Neural progenitor cell (in vitro differentiated cells): ENCODE results near the gene SBF1.

ENCODE experiments used
- CTCF ChIP-seq: fragments of 200-600 bp; sonication (generic); IDR thresholded peaks from 2 replicates; pipeline ENCODE4 v1.5.1; 2017; ENCODE audit warnings: antibody characterized with exemption, mild to moderate bottlenecking
- EZH2 ChIP-seq: fragments of 200-600 bp; sonication (generic); IDR thresholded peaks from 2 replicates; pipeline ENCODE4 v1.6.1; 2017; ENCODE audit warnings: antibody characterized with exemption, mild to moderate bottlenecking, moderate library complexity
- EZH2phosphoT487 ChIP-seq: fragments of 200-600 bp; sonication (generic); IDR thresholded peaks from 2 replicates; pipeline ENCODE4 v1.6.1; 2017; ENCODE audit warnings: antibody characterized with exemption

GRCh38 chr22:50400406-50400805, 74.4 kb downstream of the SBF1 start:
- TF ChIP-seq CTCF (no peak), EZH2phosphoT487 (no peak), EZH2 (no peak)
